ENCODE data around the gene ANGEL2.
"Not testable (repeated sequence)": the region's sequence is repeated elsewhere in the genome, so short reads cannot be mapped to it uniquely, and the experiment has no call there.

The ANGEL2 gene

DNA sequence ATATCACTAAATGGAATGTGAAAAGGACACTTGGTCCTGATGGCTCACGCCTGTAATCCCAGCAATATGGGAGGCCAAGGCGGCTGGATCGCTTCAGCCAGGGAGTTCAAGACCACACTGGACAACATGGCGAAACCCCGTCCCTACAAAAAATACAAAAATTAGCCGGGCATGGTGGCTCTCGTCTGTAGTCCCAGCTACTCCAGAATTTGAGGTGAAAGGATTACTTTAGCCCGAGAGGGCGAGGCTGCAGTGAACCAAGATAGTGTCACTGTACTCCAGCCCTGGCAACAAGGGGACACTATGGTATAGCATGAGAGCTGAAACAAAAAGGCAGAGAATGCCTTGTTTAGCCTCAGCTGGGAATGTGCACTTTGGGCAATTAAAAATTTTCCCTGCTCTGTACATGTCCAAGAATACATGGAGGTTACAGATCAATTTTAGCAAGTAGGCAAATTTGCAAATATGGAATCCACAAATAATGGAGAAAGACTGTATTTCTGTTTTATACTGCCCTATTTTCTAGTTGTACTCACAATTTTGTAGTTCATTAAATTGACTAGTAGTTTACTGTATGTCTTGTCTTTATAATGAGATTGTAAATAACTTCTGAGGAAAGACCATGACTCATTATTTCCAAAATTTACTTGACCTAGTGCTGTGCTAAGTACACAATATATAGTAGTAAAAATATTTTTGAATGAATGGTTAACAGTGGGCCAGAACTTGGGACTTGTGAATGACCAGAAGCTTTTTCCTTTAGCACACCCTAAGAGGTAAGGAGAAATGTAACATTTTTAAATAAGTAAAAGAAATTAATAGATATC, 2.0 kb upstream of the ANGEL2 start:
- DNase-seq, result no peak

DNA sequence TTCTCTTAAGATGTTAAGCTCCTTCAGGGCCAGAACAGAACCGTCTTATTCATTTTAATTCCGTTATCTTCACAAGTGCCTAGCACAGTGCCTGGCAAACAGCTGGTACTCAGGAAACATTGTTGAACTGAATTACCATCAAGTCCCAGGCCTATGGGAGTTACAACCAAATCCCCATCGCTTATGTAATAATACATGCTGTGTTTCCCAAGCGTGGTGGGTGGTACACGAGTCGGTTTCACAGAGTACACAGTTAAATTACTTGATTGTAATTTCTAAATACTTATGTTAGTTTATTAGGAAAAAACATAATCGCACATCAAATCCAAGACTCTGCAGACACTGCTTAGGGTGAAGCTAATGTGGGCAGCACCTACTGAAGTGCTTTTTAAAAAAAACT, 1.0 kb downstream of the ANGEL2 start:
- no peak for DNase-seq

DNA sequence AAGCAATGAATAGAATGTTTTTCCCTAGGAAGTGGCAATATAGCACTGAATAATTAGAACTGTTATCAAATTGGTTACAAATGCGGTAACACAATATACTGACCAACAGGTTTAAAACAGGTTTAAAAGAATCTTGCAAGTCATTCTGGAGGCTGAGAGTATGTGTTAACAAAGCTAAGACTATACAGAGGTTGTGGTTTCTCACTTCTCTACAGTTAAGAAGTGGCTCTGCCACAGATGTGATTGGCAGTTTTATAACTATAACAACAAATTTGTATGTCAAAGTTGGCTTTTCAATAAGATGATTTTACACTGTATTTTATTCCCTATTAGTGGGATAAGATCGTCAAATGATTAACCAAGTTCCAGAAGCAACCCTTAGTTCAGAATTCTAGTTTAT, 7.1 kb downstream of the ANGEL2 start:
- DNase-seq, result no peak

DNA sequence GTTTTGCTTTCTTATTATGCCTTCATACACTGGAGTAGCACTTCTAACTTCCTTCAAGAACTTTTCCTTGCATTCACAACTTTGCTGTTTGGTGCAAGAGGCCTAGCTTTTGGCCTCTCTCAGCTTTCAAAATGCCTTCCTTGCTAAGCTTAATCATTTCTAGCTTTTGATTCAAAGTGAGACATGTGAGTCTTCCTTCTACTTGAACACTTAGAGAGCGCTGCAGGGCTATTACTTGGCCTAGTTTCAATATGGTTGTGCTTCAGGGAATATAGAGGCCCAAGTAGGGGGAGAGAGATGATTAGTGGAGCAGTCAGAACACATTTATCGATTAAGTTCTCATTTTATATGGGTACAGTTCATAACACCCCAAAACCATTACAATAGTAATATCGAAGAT, 12.4 kb downstream of the ANGEL2 start:
- DNase-seq, result peak; percentile 28

DNA sequence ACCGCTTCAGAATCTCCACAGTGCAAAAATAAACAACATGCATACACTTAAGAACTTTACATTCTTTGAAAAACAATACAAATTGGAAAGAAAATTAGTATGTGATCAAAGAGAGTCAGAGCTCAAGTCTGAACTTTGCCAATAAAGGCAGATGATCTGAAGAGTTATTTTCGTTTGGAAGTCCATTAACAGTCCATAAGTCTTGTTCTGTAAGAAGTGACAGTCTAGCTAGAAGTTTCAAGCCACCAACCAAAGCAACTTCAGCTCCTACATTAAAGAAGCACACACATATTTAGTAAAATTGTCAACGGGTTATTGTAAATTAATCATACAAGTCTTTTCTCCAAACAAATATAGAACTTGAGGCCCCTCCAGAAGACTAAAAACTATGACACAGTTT, 20.7 kb downstream of the ANGEL2 start:
- DNase-seq, result no peak

GRCh38 chr1:212993960-212994359, 21.7 kb downstream of the ANGEL2 start:
- not testable (repeated sequence) for DNase-seq

DNA sequence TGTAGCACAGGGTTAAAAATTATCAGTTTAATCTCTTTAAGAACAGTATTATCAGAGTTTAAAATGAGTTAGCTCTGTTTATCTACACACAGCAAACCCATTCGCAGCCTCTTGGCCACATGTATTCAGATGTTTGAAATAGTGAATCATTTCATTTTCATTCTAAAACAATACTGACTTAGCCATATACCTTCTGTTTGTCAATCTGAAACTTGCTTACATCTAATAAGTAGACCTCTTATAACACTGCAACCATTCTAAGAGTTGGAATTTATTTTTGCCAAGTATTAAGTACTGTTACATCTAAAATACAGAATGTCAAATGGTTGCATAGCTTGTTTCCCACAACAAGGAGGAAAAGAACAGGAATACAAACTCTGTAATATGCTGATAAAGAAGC, 25.4 kb downstream of the ANGEL2 start:
- DNase-seq, result no peak

- DNase-seq, result no peak
Observed at GRCh38 chr1:212987702-212988322, 27.9 kb downstream of the ANGEL2 start.

- no peak for DNase-seq
Observed at GRCh38 chr1:212986551-212986950, 29.1 kb downstream of the ANGEL2 start.

DNA sequence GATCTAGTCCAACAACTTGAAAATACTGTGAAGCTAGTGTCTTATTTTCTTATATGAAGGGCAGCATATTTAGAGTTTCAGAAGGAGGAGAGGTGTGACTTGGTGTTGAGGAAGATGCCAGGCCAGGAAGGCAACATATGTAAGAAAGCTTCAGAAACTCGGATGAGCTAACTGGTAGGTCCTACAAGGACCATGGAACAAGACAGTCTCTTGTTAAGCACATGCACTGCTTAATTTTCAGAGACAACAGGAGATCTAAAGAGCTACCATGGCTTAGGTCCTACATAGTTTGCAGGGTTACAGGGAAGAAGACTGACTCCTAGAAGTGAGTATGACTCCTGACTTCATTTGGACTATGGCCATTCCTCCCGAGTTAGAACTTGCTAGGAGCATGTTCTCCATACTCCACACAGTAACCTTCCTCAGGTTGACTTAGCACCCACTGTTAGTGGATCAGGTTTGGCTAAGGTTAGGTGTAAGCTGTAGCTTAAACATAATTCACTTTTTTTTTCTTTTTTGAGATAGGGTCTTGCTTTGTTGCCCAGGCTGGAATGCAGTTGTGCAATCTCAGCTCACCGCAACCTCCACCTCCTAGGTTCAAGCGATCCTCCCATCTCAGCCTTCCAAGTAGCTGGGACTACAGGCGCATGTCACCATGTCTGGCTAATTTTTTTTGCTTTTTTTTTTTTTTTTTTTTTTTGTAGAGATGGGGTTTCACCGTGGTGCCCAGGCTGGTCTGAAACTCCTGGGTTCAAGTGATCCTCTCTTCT, 31.0 kb downstream of the ANGEL2 start:
- no peak for DNase-seq

DNA sequence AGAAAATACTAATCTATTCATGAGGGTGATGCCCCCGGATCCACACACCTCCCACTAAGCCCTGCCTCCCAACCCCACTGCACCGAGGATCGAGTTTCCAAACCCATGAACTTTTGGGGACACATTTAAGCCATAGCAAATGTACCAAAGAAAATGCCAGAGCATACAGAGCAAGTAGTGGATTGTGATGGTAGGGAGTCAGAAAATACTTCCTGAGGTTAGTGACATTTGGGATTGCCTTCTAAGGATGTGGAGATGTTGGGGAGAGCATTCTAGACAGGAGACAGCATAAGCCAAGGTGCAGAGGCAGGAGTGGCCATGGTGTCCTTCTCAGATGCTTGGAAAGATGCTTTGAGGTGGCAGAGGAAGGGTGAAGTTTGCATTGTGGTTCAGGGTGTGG, 32.2 kb downstream of the ANGEL2 start:
- no peak for DNase-seq

DNA sequence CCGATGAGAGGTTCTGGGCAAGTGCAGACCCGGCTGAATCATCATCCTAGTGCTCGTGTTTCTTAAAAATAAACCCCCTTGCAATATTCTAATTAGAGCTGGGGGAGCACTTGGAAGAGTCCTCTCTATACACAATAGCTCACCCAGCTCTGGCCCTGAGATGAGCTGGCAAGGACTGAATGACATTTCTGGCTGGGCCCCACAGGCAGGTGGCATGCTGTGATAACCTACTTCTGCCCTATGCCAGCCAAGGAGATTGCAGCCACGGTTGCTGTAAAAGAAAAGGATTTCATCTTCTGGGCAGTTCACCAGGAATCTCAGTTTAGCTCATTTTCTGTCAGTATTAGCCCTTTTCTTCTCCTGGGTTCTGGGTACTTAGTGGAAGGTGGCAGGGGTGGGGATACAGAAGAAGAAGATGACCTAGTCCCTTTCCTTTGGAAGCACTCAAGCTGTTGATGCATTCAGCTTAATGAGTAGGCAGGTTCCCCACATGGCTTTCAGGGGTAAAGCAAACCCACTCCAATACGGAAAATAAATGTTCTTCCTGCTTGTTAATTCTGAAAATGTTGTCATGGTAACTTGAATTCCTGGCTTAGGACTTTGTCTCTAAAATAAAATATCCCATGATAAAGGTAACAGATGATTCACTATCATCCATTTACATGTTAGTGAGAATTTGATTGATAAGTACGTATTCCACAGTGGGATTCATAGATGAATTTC, 33.1 kb downstream of the ANGEL2 start:
- DNase-seq, result no peak

GRCh38 chr1:212981571-212982328, 33.9 kb downstream of the ANGEL2 start:
- DNase-seq, result no peak

- no peak for DNase-seq
Observed at GRCh38 chr1:212981025-212981495, 34.6 kb downstream of the ANGEL2 start.

DNA sequence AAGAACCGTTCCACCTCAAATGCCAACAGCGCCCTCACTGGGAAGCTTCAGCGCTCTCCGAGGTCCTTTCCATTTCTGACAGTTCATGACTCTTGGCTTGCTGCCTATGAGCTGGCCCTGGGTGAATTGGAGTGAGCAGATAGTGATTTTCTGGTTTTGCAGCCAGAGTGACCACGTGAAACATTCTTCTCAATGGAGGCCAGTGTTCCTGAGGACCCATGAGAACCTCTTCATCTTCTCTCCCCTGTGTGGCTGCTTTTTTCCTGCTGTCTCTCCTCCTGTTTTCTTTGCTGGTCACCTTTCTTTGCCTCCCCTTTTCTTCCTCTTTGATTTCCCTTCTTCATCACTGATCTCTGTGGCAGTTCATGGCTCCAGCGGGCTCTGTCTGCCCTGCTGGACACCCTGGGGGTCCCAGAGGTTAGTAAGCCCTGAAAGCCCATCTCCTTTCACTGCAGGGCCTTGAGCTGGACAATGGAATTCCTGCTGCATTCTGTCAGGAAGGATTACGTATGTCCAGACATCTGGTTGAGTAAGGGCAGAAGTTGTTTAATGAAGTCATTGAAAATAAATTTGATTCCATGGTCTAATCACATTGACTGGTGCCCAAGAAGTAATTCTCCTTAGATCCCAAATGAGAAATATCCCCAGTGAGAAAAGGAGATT, 35.4 kb downstream of the ANGEL2 start:
- no peak for DNase-seq

DNA sequence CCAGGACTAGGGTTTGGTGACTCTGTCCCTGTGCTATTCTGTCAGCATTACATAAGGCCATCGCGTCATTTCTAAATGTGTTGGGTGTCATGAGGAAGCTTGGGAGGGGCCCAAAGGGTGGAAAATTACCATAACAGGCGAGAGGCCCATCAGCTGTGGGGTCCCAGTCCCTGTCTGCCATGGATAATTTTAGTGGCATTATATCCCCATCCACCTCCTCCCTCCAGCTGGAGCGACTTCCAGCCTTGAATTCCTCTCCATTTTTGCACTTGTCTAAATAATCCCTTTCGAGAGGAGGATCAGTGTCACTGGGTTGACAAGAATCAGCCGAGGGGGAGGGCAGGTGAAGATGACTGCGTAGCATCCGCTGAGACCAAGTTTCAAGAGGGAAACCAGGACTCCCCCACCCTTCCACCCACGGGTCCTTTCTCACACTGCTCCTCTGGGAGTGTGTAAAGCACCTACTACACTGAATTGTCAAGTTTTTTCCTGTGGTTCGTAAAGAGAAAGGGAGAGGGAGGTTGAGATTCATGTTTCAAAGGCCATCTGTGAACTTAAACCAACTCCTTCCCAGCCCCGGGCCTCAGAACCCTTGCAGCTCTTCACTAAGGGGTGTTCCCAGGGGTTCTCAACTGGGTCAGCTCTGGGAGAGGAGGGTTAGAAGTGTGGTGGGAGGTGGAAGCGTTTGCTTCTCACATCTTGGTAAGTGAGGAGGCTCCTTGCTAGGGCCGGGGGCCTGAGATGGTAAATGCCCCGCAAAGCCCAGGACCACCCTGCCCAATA, 36.1 kb downstream of the ANGEL2 start:
- peak; percentile 47 for DNase-seq

- DNase-seq, result no peak
Observed at GRCh38 chr1:212977781-212978645, 37.7 kb downstream of the ANGEL2 start.

DNA sequence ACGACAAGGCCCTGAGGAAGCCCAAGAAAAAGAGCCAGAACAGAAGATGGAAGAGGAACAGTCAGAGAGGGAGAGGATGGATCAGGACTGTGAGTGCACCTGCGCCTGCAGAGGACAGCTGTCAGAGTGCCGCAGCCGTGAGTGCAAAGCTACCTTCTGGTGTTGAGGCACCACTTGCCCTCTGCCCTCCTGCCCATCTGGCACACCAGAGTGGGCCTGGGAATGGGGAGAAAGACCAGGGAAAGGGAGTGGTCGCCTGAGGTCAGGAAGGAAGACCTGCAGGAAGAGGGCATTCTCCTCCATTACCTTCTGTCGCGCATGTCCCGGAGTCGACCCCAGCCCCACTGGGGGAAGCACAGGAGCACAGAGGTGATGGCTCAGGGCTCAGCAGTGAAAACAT, 39.1 kb downstream of the ANGEL2 start:
- DNase-seq, result no peak

DNA sequence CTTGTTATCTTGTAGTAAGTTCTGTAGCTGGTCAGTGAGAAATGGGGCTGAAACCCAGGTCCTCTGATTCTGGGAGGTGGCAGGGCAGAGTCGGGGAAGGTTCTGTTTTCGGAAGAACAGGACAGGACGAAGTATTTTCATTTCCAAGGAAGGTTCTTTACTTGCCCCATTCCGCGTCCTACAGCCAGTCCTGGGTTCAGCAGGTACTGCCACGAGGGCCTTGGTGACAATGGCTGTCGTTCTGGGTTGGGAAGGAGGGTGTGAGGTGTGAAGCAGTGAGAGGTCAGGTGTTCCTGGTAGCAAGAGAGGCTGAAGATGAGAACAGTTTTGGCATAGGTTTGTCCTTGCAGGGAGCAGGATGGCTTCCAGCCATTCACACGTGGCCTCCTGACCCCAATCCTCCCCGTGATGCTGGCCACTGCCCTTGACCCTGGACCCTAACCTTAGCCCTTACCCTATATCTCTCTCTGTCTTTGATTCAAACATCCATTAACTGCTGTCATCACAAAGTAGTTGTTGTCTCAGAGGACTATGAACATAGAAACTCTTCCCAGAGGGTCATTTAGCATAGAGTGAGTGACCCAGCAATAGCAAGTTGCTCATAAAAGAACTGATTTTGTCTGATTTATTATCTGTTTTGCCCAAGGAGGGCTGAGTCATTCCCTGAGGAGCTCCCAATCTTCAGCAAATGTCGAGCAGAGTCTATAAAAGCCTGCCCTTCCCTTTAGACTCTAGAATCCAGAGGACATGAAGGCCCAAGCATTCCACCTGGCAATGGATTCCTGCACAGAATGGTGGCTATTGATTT, 40.4 kb downstream of the ANGEL2 start:
- no peak for DNase-seq

Measured in activated CD4-positive, alpha-beta T cell treated with anti-CD3 and anti-CD28 coated beads for 48 hours (primary cell).